Inflammatory macrophage treated with lipopolysaccharide for 1 hour (primary cell): ENCODE data around the gene HSFX4.
"Not testable (repeated sequence)": the region's sequence is repeated elsewhere in the genome, so short reads cannot be mapped to it uniquely, and the experiment has no call there.

Experiments used
- DNase-seq, 2 donors: peaks; one replicate each; pipeline ENCODE4 v3.0.0-alpha.2; 2020 to 2022

Gene HSFX4, protein sequence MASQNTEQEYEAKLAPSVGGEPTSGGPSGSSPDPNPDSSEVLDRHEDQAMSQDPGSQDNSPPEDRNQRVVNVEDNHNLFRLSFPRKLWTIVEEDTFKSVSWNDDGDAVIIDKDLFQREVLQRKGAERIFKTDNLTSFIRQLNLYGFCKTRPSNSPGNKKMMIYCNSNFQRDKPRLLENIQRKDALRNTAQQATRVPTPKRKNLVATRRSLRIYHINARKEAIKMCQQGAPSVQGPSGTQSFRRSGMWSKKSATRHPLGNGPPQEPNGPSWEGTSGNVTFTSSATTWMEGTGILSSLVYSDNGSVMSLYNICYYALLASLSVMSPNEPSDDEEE

GRCh38 chrX:149929400-149929799, at the start of gene HSFX4:
TSS of gene HSFX4 (plus strand) at chrX:149929573. CDS start at chrX:149929645, 72 bp downstream.
- DNase-seq: not testable (repeated sequence)

DNA sequence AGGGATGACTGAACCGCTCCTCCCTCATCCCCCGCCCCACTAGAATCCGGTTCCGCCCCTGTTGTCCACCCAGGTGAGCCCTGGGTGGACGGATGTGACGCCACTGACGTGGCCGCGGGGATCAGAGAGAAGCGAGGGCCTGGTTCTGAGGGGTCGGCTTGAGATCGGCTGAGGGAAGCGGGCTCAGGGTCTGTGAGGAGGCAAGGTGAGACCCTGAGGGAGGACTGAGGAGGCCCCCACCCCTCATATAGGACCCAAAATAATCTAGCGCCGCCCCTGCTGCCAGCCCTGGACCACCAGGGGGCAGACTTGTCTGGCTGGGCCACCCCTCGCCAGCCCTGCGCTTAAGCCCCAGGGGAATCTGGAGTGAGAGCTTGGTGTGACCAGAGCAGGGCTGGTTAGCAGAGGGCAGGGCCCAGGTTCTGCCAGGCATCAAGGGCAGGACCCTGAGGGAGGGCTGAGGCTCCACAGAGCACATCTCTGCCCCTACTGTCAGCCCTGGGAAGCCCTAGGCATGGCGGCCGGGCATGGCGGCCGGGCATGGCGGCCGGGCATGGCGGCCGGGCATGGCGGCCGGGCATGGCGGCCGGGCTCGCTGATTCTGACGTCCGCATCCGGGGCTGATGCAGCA, 48.2 kb upstream of the HSFX4 start, which contains the start of gene MAGEA8:
Gene MAGEA8, plus strand, starts transcription at position 103 of the 631 bp plus-strand sequence. CDS start 3,090 bp downstream, outside the sequence.
- DNase-seq: no peak

GRCh38 chrX:149890828-149891227, 38.5 kb upstream of the HSFX4 start:
- not testable (repeated sequence) for DNase-seq

DNA sequence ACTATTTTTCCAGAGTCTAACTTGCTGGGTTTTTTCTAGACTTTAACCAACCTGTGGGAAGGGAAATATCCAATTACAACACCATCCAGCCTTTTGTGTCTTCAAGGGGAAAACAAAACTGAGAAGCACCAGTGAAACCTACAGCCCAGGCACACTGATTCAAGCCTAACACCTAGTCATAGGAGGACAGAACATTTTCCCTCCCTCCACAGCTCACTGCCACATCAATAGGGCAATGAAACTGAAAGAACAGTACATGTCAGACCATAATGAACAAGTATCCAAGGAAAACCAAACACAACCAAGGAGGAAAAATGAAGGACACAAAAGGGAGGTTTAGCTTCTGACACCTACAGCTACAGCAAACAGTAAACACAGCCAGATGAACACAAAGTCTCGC, 30.8 kb upstream of the HSFX4 start:
- no peak for DNase-seq

DNA sequence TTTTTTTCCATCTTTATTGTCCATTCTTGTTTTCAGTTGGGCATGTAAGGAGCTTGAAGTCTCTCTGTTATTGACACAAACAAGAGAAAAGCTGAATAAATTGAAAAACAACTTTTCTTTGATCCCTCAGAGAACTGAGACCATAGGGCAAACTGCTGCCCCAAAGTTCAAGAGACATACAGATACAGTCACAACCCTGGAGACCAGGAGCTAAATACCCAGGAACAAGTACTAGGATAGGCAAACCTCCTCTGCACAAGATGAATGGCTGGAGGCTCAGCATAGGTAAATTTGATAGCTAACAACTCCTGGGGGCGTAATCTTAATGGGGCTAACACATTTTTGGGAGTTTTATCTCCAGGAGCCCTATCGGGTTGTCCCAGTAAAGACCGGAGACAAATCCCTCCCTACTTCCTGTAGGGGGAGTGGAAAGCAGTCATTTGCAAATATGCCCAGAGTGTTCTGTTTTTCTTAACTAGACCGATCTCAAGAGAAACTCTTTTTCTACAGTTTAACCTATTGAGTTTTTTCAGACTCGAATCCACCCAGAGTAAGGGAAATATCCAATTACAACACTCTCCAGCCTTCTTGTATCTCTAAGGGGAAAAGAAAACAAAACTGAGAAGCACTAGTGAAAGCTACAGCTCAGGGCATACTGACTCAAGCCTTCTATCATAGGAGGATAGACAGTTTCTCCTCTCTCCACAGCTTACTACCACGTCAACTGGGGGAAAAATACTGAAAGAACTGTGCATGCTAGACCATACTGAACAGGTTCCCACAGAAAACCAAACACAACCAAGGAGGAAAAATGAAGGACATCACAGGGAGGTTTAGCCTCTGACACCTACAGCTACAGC, 25.3 kb upstream of the HSFX4 start:
- DNase-seq: peak; percentile 0 to 1

GRCh38 chrX:149908308-149908707, 21.1 kb upstream of the HSFX4 start:
- DNase-seq: no peak

- no peak for DNase-seq
Observed at GRCh38 chrX:149908727-149909126, 20.6 kb upstream of the HSFX4 start.

GRCh38 chrX:149909324-149910177, 19.8 kb upstream of the HSFX4 start:
- no peak for DNase-seq

DNA sequence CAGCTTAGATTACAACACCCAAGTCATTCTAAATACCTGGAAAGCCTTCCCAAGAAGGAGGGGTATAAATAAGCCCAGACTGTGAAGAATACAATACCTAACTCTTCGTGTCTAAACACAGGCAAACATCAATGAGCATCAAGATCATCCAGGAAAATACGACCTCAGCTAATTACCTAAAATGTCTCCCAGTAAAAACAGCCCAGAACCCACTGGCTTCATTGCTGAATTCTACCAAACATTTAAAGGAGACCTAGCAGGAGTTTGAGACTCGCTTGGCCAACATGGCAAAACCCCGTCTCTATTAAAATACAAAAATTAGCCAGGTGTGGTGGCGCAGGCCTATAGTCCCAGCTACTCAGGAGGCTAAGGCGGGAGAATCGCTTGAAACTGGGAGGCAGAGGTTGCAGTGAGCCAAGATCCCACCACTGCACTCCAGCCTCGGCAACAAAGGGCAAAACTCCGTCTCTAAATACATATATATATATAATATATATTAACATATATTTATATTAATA, 19.1 kb upstream of the HSFX4 start:
- no peak for DNase-seq

GRCh38 chrX:149916745-149917392, 12.5 kb upstream of the HSFX4 start:
- DNase-seq: no peak

DNA sequence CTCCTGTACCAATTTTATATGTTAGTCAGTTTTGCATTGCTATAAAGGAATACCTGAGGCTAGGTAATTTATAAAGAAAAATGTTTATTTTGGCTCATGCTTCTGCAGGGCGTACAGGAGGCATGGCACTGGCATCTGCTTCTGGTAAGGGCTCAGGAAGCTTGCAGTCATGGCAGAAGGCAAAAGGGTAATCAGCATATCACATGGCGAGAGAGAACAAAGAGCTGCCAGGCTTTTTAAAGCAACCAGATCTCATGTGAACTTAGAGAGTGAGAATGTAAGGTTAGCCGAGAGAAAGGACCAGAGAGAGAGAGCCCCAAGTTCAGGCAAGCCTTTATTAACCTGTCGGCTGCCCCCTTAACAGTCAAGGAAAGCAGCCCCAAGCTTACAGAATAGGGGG, 5.5 kb upstream of the HSFX4 start:
- DNase-seq: not testable (repeated sequence)

DNA sequence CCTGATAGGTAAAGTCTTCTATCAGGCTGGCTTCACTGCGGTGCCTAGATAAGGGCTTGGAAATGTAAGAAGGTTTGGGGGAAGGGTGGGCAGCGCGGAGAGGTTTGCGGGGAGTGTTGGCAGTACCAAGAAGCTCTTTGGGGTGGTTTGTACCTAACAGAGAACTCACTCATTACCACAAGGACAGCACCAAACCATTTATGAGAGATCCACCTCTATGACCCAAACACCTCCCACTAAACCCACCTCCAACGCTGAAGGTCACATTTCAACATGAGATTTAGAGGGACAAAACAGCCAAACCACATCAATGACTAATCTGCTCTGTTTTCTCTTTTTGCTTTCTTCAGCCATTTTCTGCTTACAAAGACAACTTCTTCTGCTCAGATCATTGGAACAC, 4.9 kb upstream of the HSFX4 start:
- not testable (repeated sequence) for DNase-seq

DNA sequence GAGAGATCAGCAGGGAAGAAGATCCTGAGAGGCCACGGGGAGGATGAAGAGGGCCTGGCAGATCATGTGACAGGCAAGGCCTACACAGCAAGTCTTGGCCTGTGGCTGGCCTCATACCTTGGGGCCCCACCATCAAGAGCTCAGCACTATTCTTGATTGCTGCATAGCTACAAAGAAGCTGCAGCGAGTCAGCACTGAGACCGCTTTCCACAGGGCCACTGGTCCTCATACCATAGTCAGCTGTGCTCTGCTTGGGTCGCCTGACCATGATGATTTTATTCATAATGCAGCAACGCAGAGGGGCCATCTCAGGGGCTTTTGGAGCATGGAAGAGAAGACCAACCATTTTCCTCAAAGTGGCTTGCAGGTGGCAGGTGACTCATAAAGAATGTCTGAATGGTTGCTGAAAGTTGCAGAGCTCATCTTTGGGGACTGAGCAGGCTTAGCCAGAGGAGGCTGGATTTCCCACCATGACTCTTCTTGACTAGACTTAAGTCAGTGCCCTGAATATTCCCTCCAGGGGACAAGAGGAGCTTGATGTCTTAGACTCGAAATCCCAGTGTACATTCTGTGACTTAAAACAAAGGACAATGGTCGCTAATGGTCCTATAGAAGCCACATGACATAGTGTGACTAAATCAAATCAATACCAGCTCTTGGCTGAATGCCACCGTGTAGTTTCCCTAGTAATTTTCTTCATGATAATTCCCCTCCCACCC, 2.0 kb upstream of the HSFX4 start:
- DNase-seq: not testable (repeated sequence)

DNA sequence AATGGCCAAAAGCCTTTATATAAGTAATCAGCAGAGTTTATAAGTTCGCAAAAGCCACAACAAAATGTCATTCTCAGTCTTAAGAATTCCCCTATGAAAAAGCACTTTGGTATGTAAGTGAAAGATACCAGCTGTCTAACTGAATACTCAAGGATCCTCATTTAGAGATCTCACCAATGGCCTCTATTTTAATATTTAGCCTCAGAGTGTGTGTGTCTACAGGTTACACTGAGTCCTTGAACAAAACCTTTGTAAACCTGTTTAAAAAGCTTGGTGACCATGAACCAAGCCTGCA, 1.5 kb upstream of the HSFX4 start:
- DNase-seq: not testable (repeated sequence)

DNA sequence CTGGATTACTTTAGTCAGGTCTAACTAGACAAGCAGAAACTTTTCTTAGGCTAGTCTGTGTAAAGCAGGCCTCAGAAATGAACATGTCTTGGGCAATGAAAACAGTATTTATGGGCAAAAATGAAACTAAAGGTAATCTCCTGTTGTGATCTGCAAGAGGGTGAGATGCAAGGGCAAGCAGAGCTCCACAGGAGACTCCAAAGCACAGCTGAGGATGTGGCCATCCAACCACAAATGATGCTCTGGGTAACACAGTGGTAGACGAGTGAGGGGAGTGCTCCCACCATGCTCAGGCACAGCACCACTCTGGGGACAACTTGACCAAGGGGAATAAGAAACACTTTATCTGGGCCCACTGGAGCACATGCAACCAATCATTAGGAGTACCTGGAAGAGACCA, 738 bp upstream of the HSFX4 start:
- not testable (repeated sequence) for DNase-seq

DNA sequence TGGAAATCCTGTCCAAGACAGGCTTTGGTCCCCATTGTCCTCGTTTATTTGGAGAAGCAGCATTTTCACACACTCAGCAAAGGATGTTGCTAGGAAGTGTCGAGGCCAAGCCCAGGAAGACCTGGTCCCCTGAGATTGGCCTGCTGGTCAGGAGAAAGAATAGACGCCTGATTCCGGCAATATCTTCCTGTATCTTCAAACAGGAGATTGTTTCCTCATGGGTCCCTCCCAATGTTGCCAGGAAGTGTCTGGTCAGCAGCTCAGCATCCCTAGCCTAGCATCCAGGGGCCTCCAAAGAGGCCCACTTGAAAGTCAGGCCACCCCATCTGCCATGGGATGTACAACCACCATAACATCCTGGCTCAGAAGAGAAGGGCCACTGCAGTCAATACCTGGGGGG, 2.0 kb downstream of the HSFX4 start:
- not testable (repeated sequence) for DNase-seq

DNA sequence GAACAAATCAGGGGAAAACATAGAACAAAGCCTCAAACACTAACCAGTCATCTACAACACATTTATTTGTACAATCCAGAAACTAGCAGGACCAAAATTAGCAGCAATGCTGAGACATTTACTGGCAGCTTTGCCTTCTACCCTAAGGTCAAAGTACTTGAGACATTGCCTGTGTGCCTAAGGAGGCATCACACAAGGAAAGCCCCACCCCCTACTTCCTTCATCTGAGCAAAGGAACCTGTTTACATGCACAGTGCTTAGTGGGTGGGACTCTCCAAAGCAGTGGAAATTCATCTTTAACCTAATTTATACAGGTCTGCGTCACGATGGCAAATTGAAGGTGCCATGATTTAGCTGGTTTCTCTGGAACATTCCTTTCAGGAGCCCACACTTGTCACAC, 2.8 kb downstream of the HSFX4 start:
- DNase-seq: not testable (repeated sequence)

DNA sequence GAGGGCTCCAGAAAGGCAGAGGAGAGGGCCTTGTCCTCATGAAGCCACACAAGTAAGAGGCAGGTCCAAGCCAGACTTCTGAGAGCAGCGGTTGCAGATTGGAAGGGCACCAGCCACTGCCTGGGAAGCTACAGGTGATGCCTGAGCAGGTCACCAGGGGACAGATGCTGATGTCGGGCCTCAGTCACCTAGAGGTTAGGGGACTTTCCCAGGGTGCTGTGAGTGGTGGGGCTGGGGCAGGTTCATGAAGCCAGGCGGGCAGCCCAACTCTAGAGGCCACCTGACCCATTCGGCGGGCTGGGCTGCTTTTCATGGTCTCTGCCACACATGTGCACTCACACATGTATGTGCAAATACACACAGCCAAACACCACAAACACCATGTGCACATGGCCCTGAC, 3.6 kb downstream of the HSFX4 start:
- not testable (repeated sequence) for DNase-seq

DNA sequence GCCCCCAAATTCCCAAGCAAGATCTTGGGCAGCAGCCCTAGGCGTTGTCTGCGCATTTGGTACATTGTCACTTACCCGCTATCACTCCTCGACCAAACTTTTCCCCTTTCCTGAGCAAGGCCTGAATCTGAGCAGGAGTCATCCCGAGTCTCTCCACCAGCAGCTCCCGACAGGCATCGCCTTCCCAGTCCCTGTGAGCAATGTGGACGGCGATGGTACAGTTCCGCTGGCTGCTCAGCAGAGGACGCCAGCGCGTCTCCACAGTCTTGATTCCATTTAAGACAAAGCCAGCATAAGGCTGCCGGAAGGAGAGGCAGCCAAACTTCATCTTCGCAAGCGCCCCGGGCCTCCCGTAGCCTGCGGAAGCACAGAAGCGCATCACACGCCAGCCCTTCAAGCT, 4.2 kb downstream of the HSFX4 start:
- not testable (repeated sequence) for DNase-seq

- not testable (repeated sequence) for DNase-seq
Observed at GRCh38 chrX:149937328-149937727, 8.0 kb downstream of the HSFX4 start.

GRCh38 chrX:149937871-149938426, 8.6 kb downstream of the HSFX4 start:
- no peak for DNase-seq
